ENCODE results near the gene C4orf36. TPM values are rescaled to one million over a fixed set of nuclear protein-coding genes. Genes with fewer than 3 reads are reported as not detected.

C4orf36 gene
- total and polyA plus RNA-seq, 2 of the 8 experiments (the other 6 are each of a cell fraction or from before 2014, with no cell fraction given) = 1.2 to 1.5 TPM

DNA sequence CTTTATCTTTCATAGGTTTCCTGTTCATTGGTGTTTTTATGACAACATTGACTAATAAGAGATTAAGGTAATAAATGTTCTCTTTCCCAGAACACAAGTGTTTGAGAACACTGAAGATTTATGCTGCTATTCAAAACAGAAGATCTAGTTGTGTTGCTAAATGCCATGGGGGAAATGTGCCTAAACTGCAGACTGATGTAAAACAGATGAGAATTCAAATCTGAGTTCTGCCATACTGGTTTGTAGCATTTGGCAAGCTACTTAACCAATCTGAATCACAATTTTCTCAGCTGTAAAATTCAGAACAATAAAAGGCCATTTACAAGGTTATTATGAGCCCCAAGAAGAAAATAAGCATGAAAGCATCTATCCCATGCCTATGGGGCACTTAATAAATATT is 45.3 kb downstream of the C4orf36 start:
- POLR2A ChIA-PET (ENCODE audit: partially characterized antibody) = no interaction called here

More for the DNA sequence above, 45.3 kb downstream of the C4orf36 start:
- no peak overlapping the region for H2BK12ac ChIP-seq (ENCODE audit: low read depth, low read length)
- no peak overlapping the region for H3K23ac ChIP-seq (ENCODE audit: insufficient read length)
- H2BK20ac ChIP-seq (ENCODE audit: low read length) = no peak overlapping the region
- H3K27ac ChIP-seq (ENCODE audit: low read depth, low read length) = no peak overlapping the region
- H3K79me1 ChIP-seq (ENCODE audit: low read depth, low read length) = no peaks in the 10 kb centered on the region
- CTCF ChIA-PET (ENCODE audit: partially characterized antibody) = interaction anchor here (0.6 to 2.7 kb wide), 2 partner anchors 32 to 347 kb away, joined by 3 to 8 read pairs; no protein-coding TSS in a partner anchor
- TF ChIP-seq FOSL1 (IDR thresholded peaks at IDR 0.05; ENCODE audit: insufficient read depth, low read depth, low read length) (no peak), KDM4A (IDR thresholded peaks at IDR 0.05; ENCODE audit: low read depth, low read length, severe bottlenecking) (no peak), CREB1 (IDR thresholded peaks at IDR 0.05) (no peak), RNF2 (IDR thresholded peaks at IDR 0.05; ENCODE audit: borderline replicate concordance, low read depth, low read length, missing control alignments, poor library complexity, severe bottlenecking) (no peak), SIRT6 (IDR thresholded peaks at IDR 0.05; ENCODE audit: low read length) (no peak), RAD21 (IDR thresholded peaks at IDR 0.05 in 1 of 2, conservative IDR thresholded peaks at IDR 0.05 in 1 of 2; ENCODE audit: low read depth in 2 of 2, low read length in 2 of 2) (no peak), RFX5 (IDR thresholded peaks at IDR 0.05; ENCODE audit: borderline replicate concordance, low read depth, low read length) (no peak), SP2 (IDR thresholded peaks at IDR 0.05; ENCODE audit: low read length) (no peak), MAFK (IDR thresholded peaks at IDR 0.05; ENCODE audit: low read depth, low read length) (no peak), EZH2 (IDR thresholded peaks at IDR 0.05; ENCODE audit: low read depth, low read length, severe bottlenecking) (no peak), EGR1 (IDR thresholded peaks at IDR 0.05; ENCODE audit: borderline replicate concordance, low read depth, low read length) (no peak)
- TF ChIP-seq, protein P1, sequence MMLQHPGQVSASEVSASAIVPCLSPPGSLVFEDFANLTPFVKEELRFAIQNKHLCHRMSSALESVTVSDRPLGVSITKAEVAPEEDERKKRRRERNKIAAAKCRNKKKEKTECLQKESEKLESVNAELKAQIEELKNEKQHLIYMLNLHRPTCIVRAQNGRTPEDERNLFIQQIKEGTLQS (IDR thresholded peaks at IDR 0.05; ENCODE audit: insufficient read depth, low read depth, low read length) = no peak
- TF ChIP-seq, protein P2, sequence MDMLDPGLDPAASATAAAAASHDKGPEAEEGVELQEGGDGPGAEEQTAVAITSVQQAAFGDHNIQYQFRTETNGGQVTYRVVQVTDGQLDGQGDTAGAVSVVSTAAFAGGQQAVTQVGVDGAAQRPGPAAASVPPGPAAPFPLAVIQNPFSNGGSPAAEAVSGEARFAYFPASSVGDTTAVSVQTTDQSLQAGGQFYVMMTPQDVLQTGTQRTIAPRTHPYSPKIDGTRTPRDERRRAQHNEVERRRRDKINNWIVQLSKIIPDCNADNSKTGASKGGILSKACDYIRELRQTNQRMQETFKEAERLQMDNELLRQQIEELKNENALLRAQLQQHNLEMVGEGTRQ (IDR thresholded peaks at IDR 0.05; ENCODE audit: low read length) = no peak
- no peak overlapping the region for H2BK120ac ChIP-seq (replicated peaks; ENCODE audit: low read depth, low read length)
- no peak for FAIRE-seq
- 0 out of 2 replicates have a peak, but pooled peaks cover 1% of the 10 kb centered on the region for H3K23me2 ChIP-seq (ENCODE audit: low read depth, low read length)
- H3K4ac ChIP-seq (replicated peaks; ENCODE audit: insufficient read length, low read depth, low read length) = no peak overlapping the region
- H3K9ac ChIP-seq (replicated peaks in 1 of 4; ENCODE audit: extremely low read depth in 1 of 4, low read depth in 3 of 4, low read length in 3 of 4) = no peak overlapping the region
- H3K56ac ChIP-seq (replicated peaks; ENCODE audit: insufficient read length, low read depth, low read length) = no peak overlapping the region
- H3K9me3 ChIP-seq (ENCODE audit: insufficient read depth in 2 of 2, low read depth in 1 of 2, low read length in 1 of 2) = no peaks in the 10 kb centered on the region
- no peaks in the 10 kb centered on the region for H4K20me1 ChIP-seq (replicated peaks in 1 of 2; ENCODE audit: control insufficient read depth in 1 of 2, insufficient read depth in 2 of 2, low read length in 2 of 2)
- H4K91ac ChIP-seq (replicated peaks; ENCODE audit: insufficient read length, low read length) = no peak overlapping the region
- H3K36me3 ChIP-seq (ENCODE audit: control insufficient read depth in 2 of 4, insufficient read depth in 4 of 4, low read length in 3 of 4) = no peaks in the 10 kb centered on the region
- H4K8ac ChIP-seq (ENCODE audit: extremely low read depth, insufficient read depth, low read length) = no peak overlapping the region
- H3K4me2 ChIP-seq (ENCODE audit: insufficient read depth in 1 of 2, low read depth in 2 of 2, low read length in 2 of 2) = no peak overlapping the region
- H3K79me2 ChIP-seq (ENCODE audit: control insufficient read depth in 1 of 2, insufficient read depth in 2 of 2, low read length in 2 of 2) = no peaks in the 10 kb centered on the region
- no peak overlapping the region for H3K4me3 ChIP-seq (ENCODE audit: extremely low read depth in 1 of 4, insufficient read depth in 2 of 4, low read depth in 3 of 4, low read length in 4 of 4)
- H3K4me1 ChIP-seq (replicated peaks in 1 of 4; ENCODE audit: control insufficient read depth in 3 of 4, insufficient read depth in 4 of 4, low read length in 3 of 4) = no peaks in the 10 kb centered on the region
- no peak for DNase-seq (ENCODE audit: low read depth in 1 of 2, low spot score in 2 of 2)
- H2AFZ ChIP-seq (ENCODE audit: low read length) = no peak overlapping the region
- H3K18ac ChIP-seq (ENCODE audit: extremely low read depth, low read length) = no peak overlapping the region
- H3K14ac ChIP-seq (ENCODE audit: insufficient read length) = no peak overlapping the region
- H2BK5ac ChIP-seq (ENCODE audit: low read depth, low read length) = no peak overlapping the region
- H2BK15ac ChIP-seq (ENCODE audit: low read length) = no peak overlapping the region
- no peaks in the 10 kb centered on the region for H3K27me3 ChIP-seq (replicated peaks in 1 of 4; ENCODE audit: control insufficient read depth in 3 of 4, extremely low read depth in 1 of 4, insufficient read depth in 3 of 4, low read length in 3 of 4)
- no peak overlapping the region for H4K5ac ChIP-seq (ENCODE audit: insufficient read length, low read depth, low read length)
- H2AK5ac ChIP-seq (ENCODE audit: low read depth, low read length) = no peak overlapping the region

Measured in H1 (cell line).